ENCODE measurements around the gene SLC22A3. TPM values are rescaled to one million over a fixed set of nuclear protein-coding genes. Genes with fewer than 3 reads are reported as not detected.

SLC22A3 gene
- total RNA-seq, 1 donor from 2014 or later: 0.07 TPM

DNA sequence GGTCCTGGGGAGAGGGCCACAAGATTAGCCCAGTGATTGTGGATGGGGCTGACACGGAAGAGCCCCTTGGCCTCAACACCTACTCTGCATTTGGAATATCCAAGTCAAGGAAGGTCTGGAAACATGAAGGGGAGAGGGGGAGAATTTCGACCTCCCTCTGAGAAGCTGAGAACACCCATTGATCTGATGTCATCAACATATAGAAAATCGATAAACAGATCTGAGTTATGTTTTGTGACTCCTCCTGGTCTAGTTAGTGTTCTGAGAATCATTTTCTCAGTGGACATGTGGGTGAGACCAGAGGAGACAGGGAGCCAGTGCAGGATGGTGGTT is 108.0 kb downstream of the SLC22A3 start:
- H4K20me1 ChIP-seq (ENCODE audit: low read depth): no peaks in the 10 kb centered on the region
- no peak overlapping the region for H3K9ac ChIP-seq
- no peak overlapping the region for H2AFZ ChIP-seq (replicated peaks)
- no peaks in the 10 kb centered on the region for H3K27me3 ChIP-seq
- H3K4me2 ChIP-seq: no peak overlapping the region
- H3K79me2 ChIP-seq (ENCODE audit: low read depth): no peaks in the 10 kb centered on the region
- H3F3A ChIP-seq (ENCODE audit: low read depth): no peaks in the 10 kb centered on the region
- no peak for TF ChIP-seq EZH2 (IDR thresholded peaks at IDR 0.05)
- TF ChIP-seq, protein P1, sequence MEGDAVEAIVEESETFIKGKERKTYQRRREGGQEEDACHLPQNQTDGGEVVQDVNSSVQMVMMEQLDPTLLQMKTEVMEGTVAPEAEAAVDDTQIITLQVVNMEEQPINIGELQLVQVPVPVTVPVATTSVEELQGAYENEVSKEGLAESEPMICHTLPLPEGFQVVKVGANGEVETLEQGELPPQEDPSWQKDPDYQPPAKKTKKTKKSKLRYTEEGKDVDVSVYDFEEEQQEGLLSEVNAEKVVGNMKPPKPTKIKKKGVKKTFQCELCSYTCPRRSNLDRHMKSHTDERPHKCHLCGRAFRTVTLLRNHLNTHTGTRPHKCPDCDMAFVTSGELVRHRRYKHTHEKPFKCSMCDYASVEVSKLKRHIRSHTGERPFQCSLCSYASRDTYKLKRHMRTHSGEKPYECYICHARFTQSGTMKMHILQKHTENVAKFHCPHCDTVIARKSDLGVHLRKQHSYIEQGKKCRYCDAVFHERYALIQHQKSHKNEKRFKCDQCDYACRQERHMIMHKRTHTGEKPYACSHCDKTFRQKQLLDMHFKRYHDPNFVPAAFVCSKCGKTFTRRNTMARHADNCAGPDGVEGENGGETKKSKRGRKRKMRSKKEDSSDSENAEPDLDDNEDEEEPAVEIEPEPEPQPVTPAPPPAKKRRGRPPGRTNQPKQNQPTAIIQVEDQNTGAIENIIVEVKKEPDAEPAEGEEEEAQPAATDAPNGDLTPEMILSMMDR (IDR thresholded peaks at IDR 0.05): no peak
- TF ChIP-seq EZH2phosphoT487 (IDR thresholded peaks at IDR 0.05): no peak
- DNase-seq (ENCODE audit: low spot score): no peak
- Mint-ChIP-seq H3K27ac (no peak overlapping the region), H3K9me3 (no peaks in the 10 kb centered on the region), H3K4me1 (no peaks in the 10 kb centered on the region), H3K36me3 (no peaks in the 10 kb centered on the region), H3K27me3 (ENCODE audit: insufficient read depth, low read depth) (peaks cover 2% of the 10 kb centered on the region), H3K4me3 (no peak overlapping the region)
- no peak overlapping the region for H3K4me3 ChIP-seq
- H3K27ac ChIP-seq: no peak overlapping the region
- H3K9me3 ChIP-seq (ENCODE audit: low read depth): no peaks in the 10 kb centered on the region
- no peaks in the 10 kb centered on the region for H3K36me3 ChIP-seq
- no peaks in the 10 kb centered on the region for H3K4me1 ChIP-seq

DNA sequence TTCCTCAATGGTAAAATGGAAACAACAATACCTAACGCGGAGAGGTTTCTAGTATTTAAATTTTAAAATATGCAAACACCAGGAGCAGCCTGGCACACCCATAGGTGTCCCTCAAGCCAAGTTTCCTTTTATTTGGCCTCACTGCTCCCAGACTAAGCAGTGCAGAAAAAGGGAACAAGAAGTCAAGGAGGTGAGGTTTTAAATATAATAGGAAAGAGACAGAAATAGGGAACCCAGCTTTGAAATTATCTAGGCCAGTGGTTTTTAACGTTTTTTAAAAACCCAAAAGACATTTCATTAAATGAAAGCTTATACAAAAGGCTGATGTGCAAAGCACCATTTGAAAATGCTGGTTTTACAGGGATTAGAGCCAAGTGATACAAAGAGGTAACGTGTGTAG is 109.6 kb downstream of the SLC22A3 start:
- DNase-seq (ENCODE audit: low spot score): no peak
- Histone ChIP-seq H3K27me3 (no peaks in the 10 kb centered on the region), H3K4me3 (no peak overlapping the region), H4K20me1 (ENCODE audit: low read depth) (no peaks in the 10 kb centered on the region), H3F3A (ENCODE audit: low read depth) (no peaks in the 10 kb centered on the region), H3K4me1 (no peaks in the 10 kb centered on the region), H3K9ac (no peak overlapping the region), H3K4me2 (no peak overlapping the region), H3K9me3 (ENCODE audit: low read depth) (no peaks in the 10 kb centered on the region), H3K79me2 (ENCODE audit: low read depth) (no peaks in the 10 kb centered on the region), H3K27ac (no peak overlapping the region), H2AFZ (replicated peaks) (no peak overlapping the region), H3K36me3 (no peaks in the 10 kb centered on the region)
- Mint-ChIP-seq H3K4me1 (no peaks in the 10 kb centered on the region), H3K4me3 (no peak overlapping the region), H3K27me3 (ENCODE audit: insufficient read depth, low read depth) (peaks cover 2% of the 10 kb centered on the region), H3K27ac (no peak overlapping the region), H3K9me3 (no peaks in the 10 kb centered on the region), H3K36me3 (no peaks in the 10 kb centered on the region)
- TF ChIP-seq, protein P1 (IDR thresholded peaks at IDR 0.05): no peak
- TF ChIP-seq EZH2 (IDR thresholded peaks at IDR 0.05) (no peak), EZH2phosphoT487 (IDR thresholded peaks at IDR 0.05) (no peak)

DNA sequence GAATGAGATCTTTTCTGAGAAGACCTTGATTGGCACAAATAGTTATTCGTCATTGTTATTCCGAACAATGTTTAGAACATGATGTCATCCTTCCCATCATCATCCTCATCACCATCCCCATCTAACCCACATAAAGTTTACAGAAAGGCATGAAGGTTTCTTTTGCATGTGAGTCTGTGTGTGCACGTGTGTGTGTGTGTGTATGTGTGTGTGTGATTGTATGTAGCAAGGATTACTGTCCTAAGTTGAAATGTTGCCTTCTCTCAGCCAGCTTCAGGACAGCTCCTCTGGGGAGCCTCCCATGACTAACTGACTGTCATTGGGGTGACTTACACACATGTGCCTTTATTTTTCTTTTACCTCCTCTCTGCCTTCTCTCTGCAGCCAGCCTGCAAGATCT is 113.5 kb downstream of the SLC22A3 start:
- no peak for TF ChIP-seq EZH2 (IDR thresholded peaks at IDR 0.05)
- no peak for TF ChIP-seq EZH2phosphoT487 (IDR thresholded peaks at IDR 0.05)
- TF ChIP-seq, protein P1 (IDR thresholded peaks at IDR 0.05): no peak
- Mint-ChIP-seq H3K9me3 (peaks cover 2% of the 10 kb centered on the region), H3K27ac (no peak overlapping the region), H3K36me3 (no peaks in the 10 kb centered on the region), H3K27me3 (ENCODE audit: insufficient read depth, low read depth) (peaks cover 2% of the 10 kb centered on the region), H3K4me3 (no peak overlapping the region), H3K4me1 (no peaks in the 10 kb centered on the region)
- Histone ChIP-seq H3K9me3 (ENCODE audit: low read depth) (no peaks in the 10 kb centered on the region), H3F3A (ENCODE audit: low read depth) (no peaks in the 10 kb centered on the region), H3K4me2 (no peak overlapping the region), H3K4me1 (no peaks in the 10 kb centered on the region), H3K9ac (no peak overlapping the region), H2AFZ (replicated peaks) (no peak overlapping the region), H3K4me3 (no peak overlapping the region), H3K27ac (no peak overlapping the region), H3K27me3 (no peaks in the 10 kb centered on the region), H3K36me3 (no peaks in the 10 kb centered on the region), H4K20me1 (ENCODE audit: low read depth) (no peaks in the 10 kb centered on the region), H3K79me2 (ENCODE audit: low read depth) (no peaks in the 10 kb centered on the region)
- DNase-seq (ENCODE audit: low spot score): no peak

DNA sequence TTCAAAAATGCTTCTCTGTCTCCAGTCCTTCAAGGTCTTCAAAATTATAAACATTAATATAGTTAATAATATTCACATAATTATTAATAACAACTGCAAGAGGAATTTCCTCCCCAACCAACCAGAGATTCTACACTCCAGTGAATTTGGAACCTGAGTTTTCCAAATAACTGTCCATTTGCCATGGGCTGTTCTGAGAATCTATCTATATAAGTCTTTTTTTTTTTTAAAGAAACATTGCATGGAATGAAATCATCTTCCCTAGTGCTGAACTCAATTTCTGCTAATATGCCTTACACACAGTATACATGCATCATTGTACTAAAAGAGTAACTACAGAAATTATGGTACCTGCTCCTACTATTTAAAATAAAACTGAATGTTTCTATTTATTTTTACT is 113.9 kb downstream of the SLC22A3 start:
- Histone ChIP-seq H3K4me1 (no peaks in the 10 kb centered on the region), H3K27ac (no peak overlapping the region), H3K79me2 (ENCODE audit: low read depth) (no peaks in the 10 kb centered on the region), H3K36me3 (no peaks in the 10 kb centered on the region), H3K4me3 (no peak overlapping the region), H4K20me1 (ENCODE audit: low read depth) (no peaks in the 10 kb centered on the region), H3K4me2 (no peak overlapping the region), H3K9me3 (ENCODE audit: low read depth) (no peaks in the 10 kb centered on the region), H3F3A (ENCODE audit: low read depth) (no peaks in the 10 kb centered on the region), H3K27me3 (no peaks in the 10 kb centered on the region), H2AFZ (replicated peaks) (no peak overlapping the region), H3K9ac (no peak overlapping the region)
- DNase-seq (ENCODE audit: low spot score): no peak
- H3K36me3 Mint-ChIP-seq: no peaks in the 10 kb centered on the region
- H3K9me3 Mint-ChIP-seq: peaks cover 2% of the 10 kb centered on the region
- H3K4me1 Mint-ChIP-seq: no peaks in the 10 kb centered on the region
- H3K27me3 Mint-ChIP-seq (ENCODE audit: insufficient read depth, low read depth): peaks cover 2% of the 10 kb centered on the region
- TF ChIP-seq EZH2phosphoT487 (IDR thresholded peaks at IDR 0.05) (no peak), EZH2 (IDR thresholded peaks at IDR 0.05) (no peak)
- TF ChIP-seq, protein P1 (IDR thresholded peaks at IDR 0.05): no peak
- no peak overlapping the region for H3K4me3 Mint-ChIP-seq
- H3K27ac Mint-ChIP-seq: no peak overlapping the region
